IPS-NIHi11 (cell line): Measurements from ENCODE around the gene RSPH1.

Experiments used
- DNase-seq: peaks from one replicate; pipeline ENCODE4 v3.0.0; 2012; ENCODE audit warnings: mixed read lengths, low spot score

The RSPH1 gene

DNA sequence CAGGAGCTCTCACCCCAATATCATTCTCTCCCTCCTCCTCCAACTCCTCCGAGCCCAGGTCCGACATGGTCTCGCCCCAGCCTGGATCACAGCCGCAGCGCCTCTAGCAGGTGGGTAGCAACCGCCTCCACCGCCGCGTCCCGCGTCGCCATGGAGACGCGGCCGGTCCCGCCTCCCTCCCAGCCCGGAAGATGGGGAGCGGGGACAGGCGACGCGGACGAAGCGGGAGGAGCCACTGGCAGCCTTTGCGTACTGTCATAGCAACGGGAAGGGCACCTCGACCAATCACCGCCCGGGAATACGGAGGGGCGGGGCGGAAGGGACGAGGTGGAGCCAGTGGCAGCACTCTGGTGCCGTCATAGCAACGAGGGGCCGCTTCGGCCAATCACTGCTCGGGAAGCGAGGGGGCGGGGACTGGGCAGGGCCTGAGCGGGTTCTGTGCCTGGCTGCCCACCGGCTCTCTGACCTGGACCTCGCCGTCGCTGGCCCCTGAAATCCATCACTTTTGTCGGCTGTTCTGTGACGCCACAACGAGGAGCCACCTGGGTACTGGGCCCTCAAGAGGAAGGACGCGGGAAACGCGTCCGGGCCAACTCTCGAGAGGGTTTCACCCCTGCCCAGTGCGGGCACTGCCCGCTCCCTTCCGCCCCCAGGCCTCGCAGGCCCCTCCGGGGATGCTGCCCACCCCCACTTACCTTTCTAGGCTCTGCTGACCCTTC lies at the start of gene RSPH1:
Gene RSPH1 (minus strand): TSS at position 105 of the 719 bp plus-strand sequence. CDS start 38 bp downstream, at position 67.
- DNase-seq: peak; percentile 99

GRCh38 chr21:42545745-42546144 lies 49.7 kb upstream of the RSPH1 start:
- DNase-seq: no peak

GRCh38 chr21:42545317-42545716 lies 49.3 kb upstream of the RSPH1 start:
- DNase-seq: no peak

DNA sequence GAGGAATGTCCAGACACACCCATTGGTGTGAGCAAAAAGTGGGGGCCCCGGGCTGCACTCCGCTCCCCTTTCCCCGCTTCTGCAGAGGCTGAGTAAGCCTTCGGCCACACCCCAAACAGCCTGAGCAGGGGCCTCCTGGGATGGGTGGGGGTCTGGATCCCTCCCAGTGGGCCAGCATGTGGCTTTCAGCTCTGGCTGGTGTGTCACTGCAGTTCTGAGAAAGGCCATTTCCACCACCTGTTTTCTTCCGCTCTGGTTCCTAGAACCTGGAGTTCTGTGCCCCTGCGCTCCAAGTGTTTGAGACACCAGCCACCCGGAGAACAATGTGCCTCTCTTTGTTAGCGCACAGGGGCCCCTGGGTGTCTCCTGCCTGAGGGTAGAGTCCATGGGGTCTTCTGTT lies 48.5 kb upstream of the RSPH1 start:
- DNase-seq: no peak

DNA sequence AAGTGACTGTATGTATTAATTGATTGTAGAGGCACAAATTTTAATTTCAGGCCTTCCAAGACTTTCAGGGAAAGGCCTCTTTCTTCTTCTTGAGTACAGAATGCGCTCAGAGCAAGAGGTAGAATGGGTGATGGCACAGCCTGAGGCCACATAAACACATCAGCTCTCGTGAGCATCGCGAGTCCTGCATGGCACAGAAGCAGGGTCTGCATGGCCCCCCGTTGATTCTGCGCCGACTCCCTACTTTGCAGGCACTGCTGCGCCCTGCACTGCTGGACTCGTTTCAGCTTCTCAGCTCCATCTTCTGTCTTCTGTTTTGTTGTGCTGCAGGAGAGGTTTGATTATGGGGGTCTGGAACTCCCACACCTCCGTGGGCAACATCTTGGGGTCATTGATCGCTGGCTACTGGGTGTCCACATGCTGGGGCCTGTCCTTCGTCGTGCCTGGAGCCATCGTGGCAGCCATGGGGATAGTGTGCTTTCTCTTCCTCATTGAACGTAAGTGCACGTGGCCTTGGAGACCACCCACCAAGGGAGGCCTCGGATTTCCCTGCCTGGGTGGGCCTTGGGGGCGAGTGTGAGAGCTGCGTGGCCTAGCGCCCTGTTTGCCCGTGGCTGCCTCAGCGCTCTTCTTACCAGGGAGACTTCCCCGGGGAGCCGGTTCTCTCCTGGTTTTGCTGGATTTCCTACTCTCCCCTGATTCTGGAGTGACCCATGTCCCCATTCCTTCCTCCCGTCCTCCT lies 47.3 kb upstream of the RSPH1 start:
- no peak for DNase-seq

- no peak for DNase-seq
Observed at GRCh38 chr21:42542596-42542995, 46.6 kb upstream of the RSPH1 start.

GRCh38 chr21:42542196-42542595 lies 46.2 kb upstream of the RSPH1 start:
- no peak for DNase-seq

GRCh38 chr21:42541618-42542017 lies 45.6 kb upstream of the RSPH1 start:
- DNase-seq: no peak

DNA sequence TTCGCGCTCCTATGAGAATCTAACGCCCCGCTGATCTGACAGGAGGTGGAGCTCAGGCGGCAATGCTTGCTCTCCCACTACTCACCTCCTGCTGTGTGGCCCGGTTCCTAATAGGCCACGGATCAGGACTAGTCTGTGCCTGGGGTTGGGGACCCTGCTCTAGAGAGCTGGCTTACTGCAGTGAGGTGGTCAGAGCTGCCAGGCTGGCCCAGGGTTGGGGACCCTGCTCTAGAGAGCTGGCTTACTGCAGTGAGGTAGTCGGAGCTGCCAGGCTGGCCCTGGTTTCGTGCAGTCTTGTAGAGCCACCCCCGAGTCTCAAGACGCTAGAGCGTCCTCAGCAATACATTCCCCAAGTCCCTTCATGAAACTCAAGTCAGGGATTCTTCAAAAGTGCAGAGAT lies 45.1 kb upstream of the RSPH1 start:
- no peak for DNase-seq

DNA sequence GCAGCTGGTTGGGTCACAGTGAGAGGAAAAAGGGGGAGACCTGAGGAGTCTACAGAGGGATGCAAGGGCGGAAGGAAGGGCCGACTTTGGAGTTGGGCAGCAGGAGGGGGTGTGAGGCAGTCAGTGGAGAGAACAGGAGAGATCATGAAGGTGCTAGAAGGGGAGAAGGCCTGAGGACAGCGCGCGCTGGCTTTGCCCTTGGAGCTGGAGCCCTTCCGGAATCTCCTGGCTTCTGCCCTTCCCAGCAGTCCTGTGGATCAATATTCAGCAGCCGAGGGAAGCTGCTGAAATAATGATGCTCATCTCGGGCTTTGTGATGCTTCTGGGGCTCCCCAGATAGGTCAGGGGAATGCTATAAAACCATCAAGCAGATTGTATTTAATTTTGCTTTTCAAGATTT lies 44.4 kb upstream of the RSPH1 start:
- DNase-seq: no peak

DNA sequence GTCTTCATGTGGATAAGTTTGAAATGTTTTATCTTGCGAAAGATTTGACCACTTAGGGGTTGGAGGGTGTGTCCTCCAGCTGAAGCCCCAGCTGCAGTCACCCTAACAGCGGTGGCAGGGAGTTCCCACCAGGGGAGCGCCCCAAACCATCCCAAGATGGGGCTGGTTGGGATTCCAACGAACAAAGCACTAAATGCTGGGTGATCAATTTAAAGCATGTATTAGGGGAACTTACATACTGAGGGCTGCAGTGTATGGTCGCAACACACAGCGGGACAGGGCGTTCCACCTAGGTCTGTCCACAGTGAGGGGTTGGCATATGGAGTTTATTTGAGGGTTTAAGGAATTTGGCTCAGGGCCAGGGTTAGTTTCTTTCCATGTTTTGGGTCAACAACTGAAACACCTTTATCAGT lies 43.9 kb upstream of the RSPH1 start:
- DNase-seq: peak; percentile 39

DNA sequence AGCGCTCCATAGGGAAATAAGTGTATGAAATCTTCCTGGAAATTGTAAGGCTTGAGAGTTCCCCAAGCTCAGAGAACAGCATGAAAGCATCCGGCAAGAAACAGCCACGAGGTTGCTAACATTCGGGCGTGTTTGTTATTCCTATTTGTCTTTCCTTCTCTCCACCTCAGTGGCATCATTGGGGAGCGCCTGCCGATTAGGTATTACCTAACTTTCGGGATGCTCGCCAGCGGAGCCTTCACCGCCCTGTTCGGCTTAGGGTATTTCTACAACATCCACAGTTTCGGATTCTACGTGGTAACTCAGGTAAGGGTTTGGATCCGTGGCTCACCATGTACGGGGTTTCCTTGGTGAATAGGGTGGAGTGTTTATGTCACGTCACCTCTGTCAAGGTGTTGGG lies 43.3 kb upstream of the RSPH1 start:
- DNase-seq: no peak

GRCh38 chr21:42538479-42539275 lies 42.7 kb upstream of the RSPH1 start:
- DNase-seq: no peak

DNA sequence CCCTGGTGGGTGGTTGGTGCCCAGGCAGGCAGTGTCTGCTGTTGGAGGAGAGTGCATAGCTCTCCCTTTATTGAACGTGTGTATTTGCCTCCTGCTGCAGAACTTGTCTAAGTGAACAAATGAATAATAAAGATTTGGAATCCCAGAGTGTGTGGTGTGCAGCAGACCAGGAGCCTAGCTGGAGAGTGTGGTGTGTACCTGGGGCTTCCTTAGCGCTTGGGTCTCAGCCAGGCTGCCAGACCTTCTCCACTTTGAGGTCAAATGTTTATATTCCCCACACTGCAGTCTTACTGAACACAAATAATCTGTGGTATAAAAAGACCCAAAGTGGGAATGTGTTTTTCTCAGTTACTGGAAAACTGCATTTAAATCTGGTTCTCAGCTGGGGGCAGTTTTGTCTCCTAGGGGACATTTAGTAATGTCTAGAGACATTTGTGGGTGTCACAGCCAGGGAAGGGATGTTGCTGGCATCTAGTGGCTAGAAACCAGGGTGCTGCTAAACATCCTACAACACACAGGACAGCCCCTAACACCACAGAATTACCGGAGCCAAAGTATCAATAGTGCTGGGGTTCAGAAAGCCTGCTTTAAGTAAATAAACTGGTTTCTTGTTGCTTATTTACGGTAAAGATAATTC lies 41.2 kb upstream of the RSPH1 start:
- DNase-seq: no peak

GRCh38 chr21:42536601-42537000 lies 40.6 kb upstream of the RSPH1 start:
- DNase-seq: no peak

DNA sequence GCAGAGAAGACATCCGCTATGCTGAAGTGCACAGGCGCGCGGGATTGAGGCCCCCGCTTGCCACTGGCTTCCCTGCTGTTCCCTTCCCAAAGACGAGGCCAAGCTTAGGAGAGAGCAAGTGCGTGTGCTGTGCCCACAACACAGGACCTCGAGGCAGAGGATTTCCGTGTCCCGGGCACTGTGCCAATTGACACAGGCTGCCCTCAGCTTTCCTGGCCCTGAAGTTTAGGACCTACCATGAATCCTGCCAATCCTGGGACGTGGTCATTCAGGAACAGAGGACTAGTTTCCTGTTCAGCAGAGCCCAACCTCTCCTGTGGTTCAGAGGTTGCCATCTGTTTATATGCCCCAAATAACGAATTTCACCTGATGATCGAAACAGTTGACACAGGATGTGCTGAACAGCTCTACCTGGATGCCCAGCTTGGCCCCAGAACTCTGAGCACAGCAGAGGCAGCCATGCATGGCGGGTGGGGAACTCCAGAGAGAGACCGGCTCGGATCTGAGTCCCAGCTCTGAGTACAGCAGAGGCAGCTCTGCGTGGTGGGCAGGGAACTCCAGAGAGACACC lies 39.7 kb upstream of the RSPH1 start:
- DNase-seq: no peak

- DNase-seq: no peak
Observed at GRCh38 chr21:42534421-42535378, 38.7 kb upstream of the RSPH1 start.

- no peak for DNase-seq
Observed at GRCh38 chr21:42533963-42534355, 37.9 kb upstream of the RSPH1 start.

DNA sequence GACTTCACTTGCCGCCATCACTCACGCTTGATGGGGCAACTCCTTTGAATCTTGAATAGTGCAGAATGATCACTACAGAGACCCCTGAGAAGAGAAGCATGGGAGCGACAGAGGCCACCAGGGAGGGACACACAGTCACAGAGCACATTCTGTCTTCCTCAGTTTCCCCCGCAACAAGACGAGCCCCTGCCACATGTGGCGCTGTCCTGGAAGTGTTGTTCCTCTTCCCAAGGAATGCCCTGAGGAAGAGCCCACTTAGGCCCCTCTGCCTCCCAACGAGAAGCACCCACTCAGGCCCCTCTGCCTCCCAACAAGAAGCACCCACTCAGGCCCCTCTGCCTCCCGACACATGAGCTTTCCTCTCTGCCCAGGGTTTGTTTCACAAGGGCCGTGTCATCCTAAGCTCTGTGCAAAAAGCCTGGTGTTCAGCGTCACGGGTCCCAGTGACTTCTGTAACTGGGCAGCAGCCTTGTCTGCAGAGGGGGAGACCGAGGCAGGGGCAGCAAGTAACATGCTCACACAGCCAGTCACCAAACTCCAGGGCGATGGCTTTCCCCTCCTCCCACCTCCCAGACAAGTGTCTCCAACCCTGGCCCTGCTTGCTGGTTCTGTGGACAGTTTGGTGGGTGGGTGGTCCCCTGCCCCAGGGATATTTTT lies 37.4 kb upstream of the RSPH1 start:
- no peak for DNase-seq

DNA sequence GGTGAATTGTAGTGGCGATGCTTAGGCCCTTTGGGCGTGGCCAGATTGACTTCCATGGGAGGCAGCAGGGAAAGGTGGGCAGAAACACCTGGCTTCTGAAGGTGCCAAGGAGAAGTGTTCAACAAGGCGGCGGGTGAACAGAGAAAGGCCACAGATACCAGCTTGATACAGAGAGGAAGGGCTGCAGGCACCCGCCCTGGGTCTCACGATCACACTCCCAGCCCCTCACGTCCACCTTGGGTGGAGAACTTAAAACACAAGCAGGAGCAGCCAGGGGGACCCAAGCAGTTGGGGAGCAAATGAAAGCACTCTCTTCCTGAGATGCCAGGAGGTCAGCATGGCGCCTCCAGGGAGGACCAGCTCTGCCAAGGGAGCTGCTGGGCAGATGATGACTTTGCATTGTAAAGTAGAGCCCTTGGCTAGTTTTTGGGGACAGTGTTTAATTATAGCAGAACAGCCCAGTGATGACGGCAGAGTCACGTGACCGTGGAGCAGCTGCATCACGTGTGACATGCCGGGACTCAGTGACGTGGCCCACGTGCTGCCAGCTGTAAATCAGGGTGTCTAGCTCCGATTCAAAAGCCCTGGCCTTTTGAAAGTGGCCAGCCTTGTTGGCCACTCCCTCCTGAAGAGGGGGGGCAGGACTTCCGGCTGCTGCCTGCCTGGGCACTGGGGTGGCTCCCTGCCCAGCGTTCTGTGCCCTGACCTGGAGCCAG lies 36.6 kb upstream of the RSPH1 start:
- DNase-seq: no peak
